H9 (cell line): ENCODE results near the gene ARMH3. TPM values are rescaled to one million over a fixed set of nuclear protein-coding genes. Genes with fewer than 3 reads are reported as not detected.

ENCODE experiments used
- DNase-seq: peaks from one replicate; pipeline ENCODE4 v3.0.0-alpha.2; 2017
- H2AFZ ChIP-seq: one replicate; pipeline ENCODE4 v1.6.1; 2013; ENCODE audit warnings: mild to moderate bottlenecking, low read length, control low read depth, moderate library complexity
- H2AK5ac ChIP-seq: 2 replicates; pipeline ENCODE4 v1.6.1; 2013; ENCODE audit warnings: low read length, control low read depth, mixed read lengths; ENCODE audit not compliant: insufficient read length
- H2BK120ac ChIP-seq: one replicate; pipeline ENCODE4 v1.6.1; 2013; ENCODE audit warnings: low read depth, mild to moderate bottlenecking, low read length, control low read depth, inconsistent platforms; ENCODE audit not compliant: poor library complexity, severe bottlenecking
- H2BK12ac ChIP-seq: 2 replicates; pipeline ENCODE4 v1.6.1; 2013; ENCODE audit warnings: low read length, control low read depth, mixed read lengths, low read depth; ENCODE audit not compliant: insufficient read length
- H2BK15ac ChIP-seq: 2 replicates; pipeline ENCODE4 v1.6.1; 2013; ENCODE audit warnings: low read depth, low read length, control low read depth
- H2BK20ac ChIP-seq: one replicate; pipeline ENCODE4 v1.6.1; 2013; ENCODE audit warnings: low read depth, mild to moderate bottlenecking, low read length, control low read depth, inconsistent platforms; ENCODE audit not compliant: poor library complexity, severe bottlenecking
- H2BK5ac ChIP-seq: 2 replicates; pipeline ENCODE4 v1.6.1; 2013; ENCODE audit warnings: low read length, control low read depth, mixed read lengths; ENCODE audit not compliant: insufficient read length
- H3K14ac ChIP-seq: 2 replicates; pipeline ENCODE4 v1.6.1; 2013; ENCODE audit warnings: low read length, control low read depth; ENCODE audit not compliant: insufficient read depth
- H3K18ac ChIP-seq: 2 replicates; pipeline ENCODE4 v1.6.1; 2013; ENCODE audit warnings: low read depth, mild to moderate bottlenecking, mixed read lengths, low read length, control low read depth; ENCODE audit not compliant: insufficient read length
- H3K23ac ChIP-seq: 2 replicates; pipeline ENCODE4 v1.6.1; 2013; ENCODE audit warnings: low read length, control low read depth, mixed read lengths, low read depth; ENCODE audit not compliant: insufficient read length
- H3K23me2 ChIP-seq: 2 replicates; pipeline ENCODE4 v1.6.1; 2013; ENCODE audit warnings: low read depth, mild to moderate bottlenecking, mixed read lengths, low read length, control low read depth; ENCODE audit not compliant: insufficient read length, poor library complexity, severe bottlenecking
- H3K27ac ChIP-seq: 2 replicates; pipeline ENCODE4 v1.5.1; 2013; ENCODE audit warnings: low read length, control low read depth, mixed read lengths, low read depth; ENCODE audit not compliant: insufficient read length
- H3K27me3 ChIP-seq: 2 replicates; pipeline ENCODE4 v1.6.1; 2013; ENCODE audit warnings: low read length, control low read depth, inconsistent platforms; ENCODE audit not compliant: insufficient read depth
- H3K4ac ChIP-seq: 2 replicates; pipeline ENCODE4 v1.6.1; 2013; ENCODE audit warnings: low read depth, mild to moderate bottlenecking, control low read depth, inconsistent platforms, low read length, moderate library complexity
- H3K4me1 ChIP-seq: 2 replicates; pipeline ENCODE4 v1.6.1; 2013; ENCODE audit warnings: low read length, control low read depth, inconsistent platforms; ENCODE audit not compliant: insufficient read depth
- H3K4me2 ChIP-seq: 2 replicates; pipeline ENCODE4 v1.6.1; 2013; ENCODE audit warnings: low read length, control low read depth, mixed read lengths; ENCODE audit not compliant: insufficient read length, insufficient read depth
- H3K56ac ChIP-seq: 2 replicates; pipeline ENCODE4 v1.6.1; 2013; ENCODE audit warnings: low read depth, mild to moderate bottlenecking, mixed read lengths, low read length, control low read depth; ENCODE audit not compliant: insufficient read length
- H3K79me1 ChIP-seq: 2 replicates; pipeline ENCODE4 v1.6.1; 2013; ENCODE audit warnings: low read depth, mild to moderate bottlenecking, moderate library complexity, low read length, control low read depth, inconsistent platforms; ENCODE audit not compliant: insufficient read depth, poor library complexity, severe bottlenecking
- H3K79me2 ChIP-seq: 2 replicates; pipeline ENCODE4 v1.6.1; 2013; ENCODE audit warnings: low read length, control low read depth, inconsistent platforms; ENCODE audit not compliant: insufficient read depth
- H3K9ac ChIP-seq: 2 replicates; pipeline ENCODE4 v1.6.1; 2013; ENCODE audit warnings: low read length, control low read depth, mixed read lengths; ENCODE audit not compliant: insufficient read length; ENCODE audit errors: extremely low read depth
- H3K9me3 ChIP-seq: one replicate; pipeline ENCODE4 v1.6.1; 2013; ENCODE audit warnings: low read depth, low read length, inconsistent platforms; ENCODE audit not compliant: control insufficient read depth
- H3T11ph ChIP-seq: one replicate; pipeline ENCODE4 v1.6.1; 2013; ENCODE audit warnings: mild to moderate bottlenecking, low read length, control low read depth, inconsistent platforms
- H4K20me1 ChIP-seq: one replicate; pipeline ENCODE4 v1.6.1; 2013; ENCODE audit not compliant: control insufficient read depth, insufficient read length, insufficient read depth
- H4K5ac ChIP-seq: 2 replicates; pipeline ENCODE4 v1.6.1; 2013; ENCODE audit warnings: low read depth, mild to moderate bottlenecking, mixed read lengths, low read length, control low read depth; ENCODE audit not compliant: insufficient read length
- H4K8ac ChIP-seq: replicated peaks from 2 replicates; pipeline ENCODE4 v1.6.1; 2013; ENCODE audit warnings: low read length, control low read depth, mixed read lengths, low read depth; ENCODE audit not compliant: insufficient read length
- H4K91ac ChIP-seq: 2 replicates; pipeline ENCODE4 v1.6.1; 2013; ENCODE audit warnings: low read depth, mild to moderate bottlenecking, moderate library complexity, mixed read lengths, low read length, control low read depth; ENCODE audit not compliant: insufficient read length
- H3K27ac Mint-ChIP-seq, 3 experiments: 2 replicates in 2 of 3; 3 replicates in 1 of 3; pipeline ENCODE4 v1.8.0; 2020 to 2021; ENCODE audit warnings: mixed read lengths in 3 of 3, mild to moderate bottlenecking in 1 of 3, moderate library complexity in 1 of 3
- H3K27me3 Mint-ChIP-seq: 2 replicates; pipeline ENCODE4 v1.8.0; 2021; ENCODE audit warnings: low read depth, mild to moderate bottlenecking, moderate library complexity, mixed read lengths
- H3K36me3 Mint-ChIP-seq, 3 experiments: 2 replicates in 2 of 3; 3 replicates in 1 of 3; pipeline ENCODE4 v1.8.0; 2020 to 2021; ENCODE audit warnings: low read depth in 3 of 3, mixed read lengths in 3 of 3; ENCODE audit not compliant: insufficient read depth in 1 of 3
- H3K4me1 Mint-ChIP-seq, 2 experiments: 2 replicates each; pipeline ENCODE4 v1.8.0; 2020; ENCODE audit warnings: mixed read lengths in 2 of 2
- H3K4me3 Mint-ChIP-seq, 2 experiments: 2 replicates in 1 of 2; 3 replicates in 1 of 2; pipeline ENCODE4 v1.8.0; 2020 to 2021; ENCODE audit warnings: mild to moderate bottlenecking in 2 of 2, mixed read lengths in 2 of 2, moderate library complexity in 1 of 2
- H3K9me3 Mint-ChIP-seq, 2 experiments: 2 replicates in 1 of 2; 3 replicates in 1 of 2; pipeline ENCODE4 v1.8.0; 2020; ENCODE audit warnings: mild to moderate bottlenecking in 2 of 2, mixed read lengths in 2 of 2, moderate library complexity in 1 of 2
- WGBS: extraction: QIAGEN DNeasy Blood & Tissue Kit; methylation state at CpG from one replicate; pipeline ENCODE4 v1.1.7; 2013; ENCODE audit warnings: missing lambda C conversion rate, low lambda C conversion rate, mixed read lengths; ENCODE audit not compliant: insufficient read length; ENCODE audit errors: extremely low coverage; 5-methylcytosine and 5-hydroxymethylcytosine counted together
- total RNA-seq: library from RNA; stranded (reverse); gene quantifications from 2 replicates; pipeline ENCODE4 v1.2.1, GENCODE V29; 2021
- TF ChIP-seq, protein P1 (sequence below): fragments of 200-600 bp; sonication (generic); conservative IDR thresholded peaks from 3 replicates; pipeline ENCODE4 v1.8.0; 2021; ENCODE audit warnings: antibody characterized with exemption, mild to moderate bottlenecking

Gene ARMH3
- total RNA-seq, 1 experiment from 2014 or later: 20.4 TPM

- no CpG with 5 or more reads among the region's 1 CpG for WGBS
Measured at GRCh38 chr10:101833466-101833865, 222.5 kb downstream of the ARMH3 start.

More at GRCh38 chr10:101833466-101833865, 222.5 kb downstream of the ARMH3 start:
- no peak overlapping the region for H3K4ac ChIP-seq
- no peak overlapping the region for H2AK5ac ChIP-seq
- DNase-seq: no peak
- no peak overlapping the region for H3K14ac ChIP-seq
- H3K9ac ChIP-seq: no peak overlapping the region
- H3K79me1 ChIP-seq: no peaks in the 10 kb centered on the region
- H3K4me1 Mint-ChIP-seq: peaks cover 18 to 36% of the 10 kb centered on the region in 2 experiments
- no peaks in the 10 kb centered on the region for H3K9me3 Mint-ChIP-seq
- no peaks in the 10 kb centered on the region for H3K27me3 ChIP-seq
- no peak overlapping the region for H2BK15ac ChIP-seq
- H3K79me2 ChIP-seq: no peaks in the 10 kb centered on the region
- no peak overlapping the region for H3K56ac ChIP-seq
- no peak overlapping the region for H2BK5ac ChIP-seq
- TF ChIP-seq, protein P1, sequence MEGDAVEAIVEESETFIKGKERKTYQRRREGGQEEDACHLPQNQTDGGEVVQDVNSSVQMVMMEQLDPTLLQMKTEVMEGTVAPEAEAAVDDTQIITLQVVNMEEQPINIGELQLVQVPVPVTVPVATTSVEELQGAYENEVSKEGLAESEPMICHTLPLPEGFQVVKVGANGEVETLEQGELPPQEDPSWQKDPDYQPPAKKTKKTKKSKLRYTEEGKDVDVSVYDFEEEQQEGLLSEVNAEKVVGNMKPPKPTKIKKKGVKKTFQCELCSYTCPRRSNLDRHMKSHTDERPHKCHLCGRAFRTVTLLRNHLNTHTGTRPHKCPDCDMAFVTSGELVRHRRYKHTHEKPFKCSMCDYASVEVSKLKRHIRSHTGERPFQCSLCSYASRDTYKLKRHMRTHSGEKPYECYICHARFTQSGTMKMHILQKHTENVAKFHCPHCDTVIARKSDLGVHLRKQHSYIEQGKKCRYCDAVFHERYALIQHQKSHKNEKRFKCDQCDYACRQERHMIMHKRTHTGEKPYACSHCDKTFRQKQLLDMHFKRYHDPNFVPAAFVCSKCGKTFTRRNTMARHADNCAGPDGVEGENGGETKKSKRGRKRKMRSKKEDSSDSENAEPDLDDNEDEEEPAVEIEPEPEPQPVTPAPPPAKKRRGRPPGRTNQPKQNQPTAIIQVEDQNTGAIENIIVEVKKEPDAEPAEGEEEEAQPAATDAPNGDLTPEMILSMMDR: no peak
- no peaks in the 10 kb centered on the region for H3K9me3 ChIP-seq
- H3K4me2 ChIP-seq: no peak overlapping the region
- no peak overlapping the region for H3K18ac ChIP-seq
- H4K20me1 ChIP-seq: peaks cover 3% of the 10 kb centered on the region
- no peak overlapping the region for H3K23ac ChIP-seq
- peaks cover 9% of the 10 kb centered on the region for H3K27me3 Mint-ChIP-seq
- H3K36me3 Mint-ChIP-seq: peaks cover 0 to 3% (median 0%) of the 10 kb centered on the region in 3 experiments; a peak in 1 of 7 replicates
- H2BK120ac ChIP-seq: no peak overlapping the region
- peaks cover 6% of the 10 kb centered on the region; the same call in 1 of the 2 replicates for H3K4me1 ChIP-seq
- no peak overlapping the region for H3T11ph ChIP-seq
- H4K5ac ChIP-seq: no peak overlapping the region
- H2BK20ac ChIP-seq: no peak overlapping the region
- no peak overlapping the region for H4K91ac ChIP-seq
- H2BK12ac ChIP-seq: no peak overlapping the region
- no peak overlapping the region for H3K27ac Mint-ChIP-seq
- H3K4me3 Mint-ChIP-seq: no peak overlapping the region; a peak in 1 of 5 replicates
- H2AFZ ChIP-seq: no peak overlapping the region
- no peak overlapping the region for H4K8ac ChIP-seq
- H3K23me2 ChIP-seq: peaks cover 19% of the 10 kb centered on the region
- no peak overlapping the region for H3K27ac ChIP-seq
